Heart right ventricle (tissue), 16 donors: Measurements from ENCODE around the gene FRMPD3. TPM values are rescaled to one million over a fixed set of nuclear protein-coding genes. Genes with fewer than 3 reads are reported as not detected.
"Not testable (repeated sequence)": the region's sequence is repeated elsewhere in the genome, so short reads cannot be mapped to it uniquely, and the experiment has no call there.

Experiments used
- ATAC-seq, 8 donors: fragments of 200-7000 bp; cut with Tn5 transposase; one replicate each; pipeline ENCODE4 v1.9.1; 2020; ENCODE audit warnings: mild to moderate bottlenecking in 8 of 8, moderate library complexity in 8 of 8, moderate number of reproducible peaks in 1 of 8
- DNase-seq, 2 donors: peaks; one replicate each; pipeline ENCODE4 v3.0.0-alpha.2; 2020
- H3K27ac ChIP-seq, 10 donors: fragments of 200-600 bp; sonication (generic) in 2 of 10; one replicate each; pipeline versions ENCODE4 v1.5.0 to v1.8.0; 2020 to 2022; ENCODE audit warnings: mild to moderate bottlenecking in 3 of 10
- H3K27me3 ChIP-seq, 7 donors: fragments of 200-600 bp; one replicate each; pipeline ENCODE4 v1.8.0; 2021 to 2022; ENCODE audit warnings: mild to moderate bottlenecking in 2 of 7
- H3K36me3 ChIP-seq, 9 donors: fragments of 200-600 bp; sonication (generic) in 1 of 9; one replicate each; pipeline versions ENCODE4 v1.5.0 to v1.8.0; 2020 to 2022; ENCODE audit warnings: mild to moderate bottlenecking in 2 of 9
- H3K4me1 ChIP-seq, 9 donors: fragments of 200-600 bp; sonication (generic) in 1 of 9; one replicate each; pipeline versions ENCODE4 v1.5.0 to v1.8.0; 2020 to 2022; ENCODE audit warnings: mild to moderate bottlenecking in 4 of 9
- H3K4me3 ChIP-seq, 10 donors: fragments of 200-600 bp; sonication (generic) in 2 of 10; one replicate each; pipeline versions ENCODE4 v1.5.0 to v1.8.0; 2020 to 2022; ENCODE audit warnings: mild to moderate bottlenecking in 7 of 10, moderate library complexity in 2 of 10
- H3K9me3 ChIP-seq, 11 donors: fragments of 200-600 bp in 10 of 11; sonication (generic) in 2 of 11; one replicate each; pipeline versions ENCODE4 v1.5.0 to v1.8.0; 2013 to 2022; ENCODE audit warnings: mild to moderate bottlenecking in 2 of 11, control low read depth in 1 of 11, moderate library complexity in 1 of 11
- CTCF ChIP-seq, 9 donors: fragments of 200-600 bp; sonication (generic) in 2 of 9; IDR thresholded peaks; one replicate each; pipeline versions ENCODE4 v1.5.0 to v1.8.0; 2021 to 2022; ENCODE audit warnings: antibody characterized with exemption in 9 of 9, mild to moderate bottlenecking in 5 of 9, moderate library complexity in 1 of 9
- WGBS, 2 donors: extraction: QIAGEN DNeasy Blood & Tissue Kit; methylation state at CpG; one replicate each; pipeline ENCODE4 v1.1.7; 2013; ENCODE audit warnings: inconsistent platforms in 1 of 2; 5-methylcytosine and 5-hydroxymethylcytosine counted together
- intact Hi-C, 10 donors: fragments of 100-400 bp; cut with DNase I; formaldehyde crosslinking; loops; one replicate each; pipeline versions ENCODE4 v1.11.1 to v1.14.2; 2022
- polyA plus RNA-seq, 2 donors: library from polyadenylated mRNA; stranded (reverse); fragments of 200-250 nt; gene quantifications; one replicate each; pipeline ENCODE4 v1.2.3, GENCODE V29; 2013
- total RNA-seq, 10 donors: library from RNA; stranded (reverse); fragmentation: NEBNext Ultra II Directional in 3 of 10; extraction: Animal tissue kit (Norgen Biotek cat#: 25700) in 3 of 10; gene quantifications; one replicate each; pipeline versions ENCODE4 v1.2.1 to v1.2.4, GENCODE V29; 2021 to 2023
- donor health status: Arrhythmogenic right ventricular cardiomyopathy.
- donor health status: ischemic (EF 13 %, LVEDD 7.1; RV severe dilation, severe dysfunction).
- donor health status: healthy with polysubstance abuse.
- donor health status: DM: no; HTN: yes; CAD: no.
- donor health status: DM: no; HTN: no; CAD: no.
- donor health status: ischemic (EF 25% LVEDD 6.9; RV normal size, moderate dysfunction).
- donor health status: ischemic (EF 25% LVEDD 5.7; RV mildly dilated, moderate dysfunction).
- donor health status: healthy.
- donor health status: DM: yes; HTN: yes; CAD: no.
- donor health status: Ischemic cardiomyopathy.
- donor health status: ischemic (EF 35%, LVEDD 5.7; RV mildly dilated, moderate dysfunction).
- donor health status: nonischemic (EF 11% LVEDD 7.7; RV severe dilation, severe dysfunction).
- donor health status: DM: yes; HTN: yes; CAD: no.
- donor health status: PGD.
- donor health status: ischemic (EF 29% LVEDD 5.4; RV normal size, mild dysfunction).
- donor health status: nonischemic (EF 23%, LVEDD 6.1; RV moderate dilation, normal function).

Gene FRMPD3
- total and polyA plus RNA-seq, 12 donors, result 0.02 to 0.14 (median 0.05) TPM; not detected in 8

- ATAC-seq (no peak), DNase-seq (no peak)
- 62 to 65% methylated on average over 4 of the region's 4 CpGs for WGBS, 2 donors
- no peak overlapping the region for H3K4me3 ChIP-seq
- peaks cover 0 to 42% (median 0%) of the 10 kb centered on the region in 7 donors for H3K27me3 ChIP-seq
- intact Hi-C loops, result no loop called here
- H3K9me3 ChIP-seq, result no peaks in the 10 kb centered on the region
- H3K36me3 ChIP-seq, result no peaks in the 10 kb centered on the region
- no peaks in the 10 kb centered on the region for H3K4me1 ChIP-seq
- no peak overlapping the region for H3K27ac ChIP-seq
- TF ChIP-seq CTCF (IDR thresholded peaks at IDR 0.05), result no peak
These were observed 16.6 kb downstream of the FRMPD3 start for GRCh38 chrX:107465932-107466620.

- 63 to 73% methylated on average over 4 of the region's 4 CpGs for WGBS, 2 donors
- H3K9me3 ChIP-seq, result no peaks in the 10 kb centered on the region
- H3K4me1 ChIP-seq, result no peaks in the 10 kb centered on the region
- intact Hi-C loops, result no loop called here
- no peak for DNase-seq
- no peak for ATAC-seq
- H3K36me3 ChIP-seq, result no peaks in the 10 kb centered on the region
- peaks cover 0 to 36% (median 0%) of the 10 kb centered on the region in 7 donors for H3K27me3 ChIP-seq
- TF ChIP-seq CTCF (IDR thresholded peaks at IDR 0.05), result no peak
- no peak overlapping the region for H3K27ac ChIP-seq
- H3K4me3 ChIP-seq, result no peak overlapping the region
These were observed 17.8 kb downstream of the FRMPD3 start for GRCh38 chrX:107467271-107467670.

DNA sequence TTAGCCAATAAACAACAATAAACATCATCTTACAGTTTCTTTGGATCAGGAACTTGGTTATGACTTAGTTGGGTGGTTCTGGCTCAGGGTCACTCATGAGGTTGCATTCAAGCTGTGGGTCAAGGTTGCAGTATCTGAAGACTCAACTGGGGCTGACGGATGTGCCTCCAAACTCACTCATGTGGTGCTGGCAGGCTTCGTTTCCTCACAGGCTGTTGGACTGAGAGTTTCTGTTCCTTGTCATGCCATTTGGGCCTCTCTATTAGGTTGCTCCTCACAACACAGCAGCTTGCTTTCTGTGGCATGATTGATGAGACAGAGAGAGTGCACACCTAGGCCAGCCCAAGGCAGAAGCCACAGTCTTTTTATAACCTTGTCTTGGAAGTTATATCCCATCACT is 20.7 kb downstream of the FRMPD3 start:
- no peak for DNase-seq
- H3K4me3 ChIP-seq, result no peak overlapping the region
- no peak for TF ChIP-seq CTCF (IDR thresholded peaks at IDR 0.05)
- 71 to 72% methylated on average over 2 of the region's 2 CpGs for WGBS, 2 donors
- no peaks in the 10 kb centered on the region for H3K4me1 ChIP-seq
- intact Hi-C loops, result no loop called here
- peaks cover 0 to 21% (median 0%) of the 10 kb centered on the region in 7 donors for H3K27me3 ChIP-seq
- H3K36me3 ChIP-seq, result no peaks in the 10 kb centered on the region
- H3K27ac ChIP-seq, result no peak overlapping the region
- no peaks in the 10 kb centered on the region for H3K9me3 ChIP-seq
- no peak for ATAC-seq

DNA sequence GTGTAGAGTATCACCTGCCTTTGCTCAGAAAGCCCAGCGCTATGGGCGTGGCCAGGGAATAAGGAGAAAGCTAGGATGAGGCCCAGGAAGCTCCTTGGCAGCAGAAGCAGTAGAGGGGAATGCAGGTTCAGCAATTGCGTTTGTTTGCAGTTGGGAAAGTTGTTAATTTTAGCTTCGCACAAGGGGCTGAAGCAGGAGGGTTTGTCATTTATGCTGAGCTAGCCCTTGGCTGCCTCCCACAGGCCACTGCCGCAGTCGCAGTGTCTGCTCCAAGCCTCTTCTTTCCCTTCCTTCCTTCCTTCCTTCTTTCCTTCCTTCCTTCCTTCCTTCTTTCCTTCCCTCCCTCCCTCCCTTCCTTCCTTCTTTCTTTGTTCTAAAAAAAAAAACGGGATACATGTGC is 21.5 kb downstream of the FRMPD3 start:
- H3K27me3 ChIP-seq, result peaks cover 0 to 27% (median 0%) of the 10 kb centered on the region in 7 donors
- intact Hi-C loops, result no loop called here
- H3K9me3 ChIP-seq, result no peaks in the 10 kb centered on the region
- H3K4me3 ChIP-seq, result no peak overlapping the region
- H3K4me1 ChIP-seq, result no peaks in the 10 kb centered on the region
- H3K27ac ChIP-seq, result no peak overlapping the region
- ATAC-seq, result no peak
- no peaks in the 10 kb centered on the region for H3K36me3 ChIP-seq
- 30 to 32% methylated on average over 7 of the region's 7 CpGs for WGBS, 2 donors
- no peak for DNase-seq
- TF ChIP-seq CTCF (IDR thresholded peaks at IDR 0.05), result no peak

DNA sequence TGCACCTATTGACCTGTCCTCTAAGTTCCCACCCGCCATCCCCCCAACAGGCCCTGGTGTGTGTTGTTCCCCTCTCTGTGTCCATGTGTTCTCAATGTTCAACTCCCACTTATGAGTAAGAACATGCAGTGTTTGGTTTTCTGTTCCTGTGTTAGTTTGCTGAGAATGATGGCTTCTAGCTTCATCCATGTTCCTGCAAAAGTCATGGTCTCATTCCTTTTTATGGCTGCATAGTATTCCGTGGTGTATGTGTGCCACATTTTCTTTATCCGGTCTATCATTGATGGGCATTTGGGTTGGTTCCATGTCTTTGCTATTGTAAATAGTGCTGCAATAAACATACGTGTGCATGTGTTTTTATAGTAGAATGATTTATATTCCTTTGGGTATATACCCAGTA is 22.0 kb downstream of the FRMPD3 start:
- ATAC-seq, intact Hi-C loops, DNase-seq, H3K27ac ChIP-seq, H3K4me1 ChIP-seq, H3K4me3 ChIP-seq, H3K36me3 ChIP-seq, H3K9me3 ChIP-seq: not testable (repeated sequence)
- peaks cover 0 to 28% (median 0%) of the 10 kb centered on the region in 7 donors for H3K27me3 ChIP-seq
- 86 to 91% methylated on average over 4 of the region's 4 CpGs for WGBS, 2 donors
